Heart left ventricle (tissue), 16 donors: ENCODE measurements around the gene TSEN54. TPM values are rescaled to one million over a fixed set of nuclear protein-coding genes. Genes with fewer than 3 reads are reported as not detected.

ENCODE experiments used
- ATAC-seq, 4 donors: fragments of 200-7000 bp; cut with Tn5 transposase; one replicate each; pipeline ENCODE4 v1.9.1; 2020 to 2022; ENCODE audit warnings: moderate library complexity in 4 of 4, mild to moderate bottlenecking in 3 of 4, moderate number of reproducible peaks in 1 of 4
- DNase-seq, 5 donors: peaks; one replicate each; pipeline ENCODE4 v3.0.0-alpha.2; 2020
- H3K27ac ChIP-seq, 12 donors: fragments of 200-600 bp; sonication (generic) in 4 of 12; one replicate each; pipeline versions ENCODE4 v1.5.0 to v1.8.0; 2016 to 2022; ENCODE audit warnings: mild to moderate bottlenecking in 2 of 12
- H3K27me3 ChIP-seq, 9 donors: fragments of 200-600 bp; sonication (generic) in 2 of 9; one replicate each; pipeline versions ENCODE4 v1.5.1 to v1.8.0; 2016 to 2022; ENCODE audit warnings: mild to moderate bottlenecking in 3 of 9
- H3K36me3 ChIP-seq, 9 donors: fragments of 200-600 bp; sonication (generic) in 2 of 9; one replicate each; pipeline versions ENCODE4 v1.5.0 to v1.8.0; 2018 to 2022; ENCODE audit warnings: mild to moderate bottlenecking in 2 of 9
- H3K4me1 ChIP-seq, 12 donors: fragments of 200-600 bp; sonication (generic) in 4 of 12; one replicate each; pipeline versions ENCODE4 v1.5.0 to v1.8.0; 2016 to 2022; ENCODE audit warnings: mild to moderate bottlenecking in 3 of 12
- H3K4me3 ChIP-seq, 12 donors: fragments of 200-600 bp; sonication (generic) in 4 of 12; one replicate each; pipeline versions ENCODE4 v1.5.0 to v1.8.0; 2017 to 2022; ENCODE audit warnings: mild to moderate bottlenecking in 9 of 12, moderate library complexity in 4 of 12
- H3K9me3 ChIP-seq, 12 donors: fragments of 200-600 bp; sonication (generic) in 4 of 12; one replicate each; pipeline versions ENCODE4 v1.5.0 to v1.8.0; 2016 to 2022; ENCODE audit warnings: mild to moderate bottlenecking in 1 of 12
- POLR2A ChIP-seq, 2 donors: fragments of 450-650 bp; IDR thresholded peaks; one replicate each; pipeline ENCODE4 v1.6.1; 2017; ENCODE audit warnings: antibody characterized with exemption in 2 of 2, mild to moderate bottlenecking in 2 of 2, moderate library complexity in 2 of 2
- WGBS, 4 donors: extraction: QIAGEN DNeasy Blood & Tissue Kit in 2 of 4; methylation state at CpG; one replicate each; pipeline versions ENCODE4 v1.1.5 to v1.1.7; 2013 to 2018; 5-methylcytosine and 5-hydroxymethylcytosine counted together
- intact Hi-C, 10 donors: fragments of 100-400 bp; cut with DNase I; formaldehyde crosslinking; loops; one replicate each; pipeline versions ENCODE4 v1.11.1 to v1.14.2; 2022
- polyA plus RNA-seq, 2 donors: library from polyadenylated mRNA; stranded (reverse); fragments of 200-250 nt; gene quantifications; one replicate each; pipeline ENCODE4 v1.2.3, GENCODE V29; 2013
- total RNA-seq, 9 donors: library from RNA; depleted of rRNA in 2 of 9; stranded (reverse); fragments of >200 nt in 2 of 9; fragmentation: NEBNext Ultra II Directional in 3 of 9; extraction: Animal tissue kit (Norgen Biotek cat#: 25700) in 3 of 9; gene quantifications; one replicate each; pipeline versions ENCODE4 v1.1.0 to v1.2.4, GENCODE V29; 2016 to 2023
- TF ChIP-seq, protein P1 (sequence below), 12 donors: fragments of 200-600 bp; sonication (generic) in 4 of 12; IDR thresholded peaks; one replicate each; pipeline versions ENCODE4 v1.5.0 to v1.8.0; 2018 to 2022; ENCODE audit warnings: antibody characterized with exemption in 12 of 12, mild to moderate bottlenecking in 5 of 12
- donor health status: ischemic (EF 13 %, LVEDD 7.1; RV severe dilation, severe dysfunction).
- donor health status: healthy with polysubstance abuse.
- donor health status: DM: no; HTN: yes; CAD: no.
- donor health status: DM: no; HTN: no; CAD: no.
- donor health status: ischemic (EF 25% LVEDD 6.9; RV normal size, moderate dysfunction).
- donor health status: ischemic (EF 25% LVEDD 5.7; RV mildly dilated, moderate dysfunction).
- donor health status: healthy.
- donor health status: DM: yes; HTN: yes; CAD: no.
- donor health status: ischemic (EF 35%, LVEDD 5.7; RV mildly dilated, moderate dysfunction).
- donor health status: nonischemic (EF 11% LVEDD 7.7; RV severe dilation, severe dysfunction).
- donor health status: DM: yes; HTN: yes; CAD: no.
- donor health status: PGD.
- donor health status: ischemic (EF 29% LVEDD 5.4; RV normal size, mild dysfunction).
- donor health status: nonischemic (EF 23%, LVEDD 6.1; RV moderate dilation, normal function).

TSEN54 gene
- total and polyA plus RNA-seq, 11 donors = 4.0 to 12.4 (median 9.4) TPM

DNA sequence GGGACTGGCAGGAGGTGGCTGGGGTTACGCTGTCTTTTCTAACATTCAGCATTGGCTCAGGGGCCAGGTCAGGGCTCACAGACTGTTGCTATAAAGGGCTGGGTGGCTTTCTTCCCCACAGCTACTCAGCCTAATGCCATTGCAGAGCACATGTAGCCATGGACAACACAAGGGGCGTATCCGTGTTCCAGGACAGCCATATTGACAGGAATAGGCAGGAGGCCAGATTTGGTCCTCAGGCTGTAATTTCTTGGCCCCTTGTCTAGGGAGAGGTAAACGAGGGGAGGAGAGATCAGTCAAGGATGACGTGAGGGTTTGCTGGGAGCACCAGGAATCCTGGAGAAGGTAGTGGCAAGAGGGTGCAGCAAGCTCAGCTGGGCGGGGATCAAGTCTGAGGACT, 50.1 kb downstream of the TSEN54 start:
- ATAC-seq = no peak
- no peak for DNase-seq
- peaks cover 0 to 4% (median 0%) of the 10 kb centered on the region in 9 donors for H3K36me3 ChIP-seq
- intact Hi-C loops = no loop called here
- no peak overlapping the region for H3K4me3 ChIP-seq
- no peaks in the 10 kb centered on the region for H3K27me3 ChIP-seq
- no peak overlapping the region for H3K27ac ChIP-seq
- no peaks in the 10 kb centered on the region for H3K9me3 ChIP-seq
- peaks cover 0 to 10% (median 0%) of the 10 kb centered on the region in 12 donors for H3K4me1 ChIP-seq
- TF ChIP-seq, protein P1, sequence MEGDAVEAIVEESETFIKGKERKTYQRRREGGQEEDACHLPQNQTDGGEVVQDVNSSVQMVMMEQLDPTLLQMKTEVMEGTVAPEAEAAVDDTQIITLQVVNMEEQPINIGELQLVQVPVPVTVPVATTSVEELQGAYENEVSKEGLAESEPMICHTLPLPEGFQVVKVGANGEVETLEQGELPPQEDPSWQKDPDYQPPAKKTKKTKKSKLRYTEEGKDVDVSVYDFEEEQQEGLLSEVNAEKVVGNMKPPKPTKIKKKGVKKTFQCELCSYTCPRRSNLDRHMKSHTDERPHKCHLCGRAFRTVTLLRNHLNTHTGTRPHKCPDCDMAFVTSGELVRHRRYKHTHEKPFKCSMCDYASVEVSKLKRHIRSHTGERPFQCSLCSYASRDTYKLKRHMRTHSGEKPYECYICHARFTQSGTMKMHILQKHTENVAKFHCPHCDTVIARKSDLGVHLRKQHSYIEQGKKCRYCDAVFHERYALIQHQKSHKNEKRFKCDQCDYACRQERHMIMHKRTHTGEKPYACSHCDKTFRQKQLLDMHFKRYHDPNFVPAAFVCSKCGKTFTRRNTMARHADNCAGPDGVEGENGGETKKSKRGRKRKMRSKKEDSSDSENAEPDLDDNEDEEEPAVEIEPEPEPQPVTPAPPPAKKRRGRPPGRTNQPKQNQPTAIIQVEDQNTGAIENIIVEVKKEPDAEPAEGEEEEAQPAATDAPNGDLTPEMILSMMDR (IDR thresholded peaks at IDR 0.05) = no peak
- TF ChIP-seq POLR2A (IDR thresholded peaks at IDR 0.05) = no peak
- 71 to 91% (median 88%) methylated on average over 5 to 6 of the region's 6 CpGs for WGBS, 4 donors

DNA sequence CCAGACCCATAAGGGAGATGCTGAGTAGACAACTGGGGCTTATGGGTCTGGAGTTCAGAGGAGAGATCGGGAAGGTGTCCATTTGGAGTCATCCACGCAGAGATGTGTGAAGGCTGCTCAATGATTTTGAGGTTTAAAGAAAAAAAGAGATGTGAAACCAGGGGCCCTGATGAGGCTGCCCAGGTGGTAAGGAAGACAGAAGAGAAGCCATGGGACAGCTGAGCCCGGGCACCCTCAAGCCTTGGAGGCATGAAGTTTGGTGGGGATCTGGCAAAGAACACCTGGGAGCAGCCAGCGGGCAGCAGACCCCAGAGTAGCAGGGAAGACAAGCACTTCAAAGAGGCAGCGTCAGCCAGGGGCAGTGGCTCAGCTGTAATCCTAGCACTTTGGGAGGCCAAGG, 50.5 kb downstream of the TSEN54 start:
- H3K4me1 ChIP-seq = peaks cover 0 to 13% (median 0%) of the 10 kb centered on the region in 12 donors
- TF ChIP-seq, protein P1 (IDR thresholded peaks at IDR 0.05) = no peak
- no peak for TF ChIP-seq POLR2A (IDR thresholded peaks at IDR 0.05)
- no peak overlapping the region for H3K4me3 ChIP-seq
- no peaks in the 10 kb centered on the region for H3K27me3 ChIP-seq
- H3K9me3 ChIP-seq = no peaks in the 10 kb centered on the region
- DNase-seq = no peak
- H3K36me3 ChIP-seq = peaks cover 0 to 4% (median 0%) of the 10 kb centered on the region in 9 donors
- no peak overlapping the region for H3K27ac ChIP-seq
- intact Hi-C loops = no loop called here
- ATAC-seq = no peak
- WGBS, 4 donors = 92 to 96% (median 94%) methylated on average over 5 of the region's 5 CpGs

DNA sequence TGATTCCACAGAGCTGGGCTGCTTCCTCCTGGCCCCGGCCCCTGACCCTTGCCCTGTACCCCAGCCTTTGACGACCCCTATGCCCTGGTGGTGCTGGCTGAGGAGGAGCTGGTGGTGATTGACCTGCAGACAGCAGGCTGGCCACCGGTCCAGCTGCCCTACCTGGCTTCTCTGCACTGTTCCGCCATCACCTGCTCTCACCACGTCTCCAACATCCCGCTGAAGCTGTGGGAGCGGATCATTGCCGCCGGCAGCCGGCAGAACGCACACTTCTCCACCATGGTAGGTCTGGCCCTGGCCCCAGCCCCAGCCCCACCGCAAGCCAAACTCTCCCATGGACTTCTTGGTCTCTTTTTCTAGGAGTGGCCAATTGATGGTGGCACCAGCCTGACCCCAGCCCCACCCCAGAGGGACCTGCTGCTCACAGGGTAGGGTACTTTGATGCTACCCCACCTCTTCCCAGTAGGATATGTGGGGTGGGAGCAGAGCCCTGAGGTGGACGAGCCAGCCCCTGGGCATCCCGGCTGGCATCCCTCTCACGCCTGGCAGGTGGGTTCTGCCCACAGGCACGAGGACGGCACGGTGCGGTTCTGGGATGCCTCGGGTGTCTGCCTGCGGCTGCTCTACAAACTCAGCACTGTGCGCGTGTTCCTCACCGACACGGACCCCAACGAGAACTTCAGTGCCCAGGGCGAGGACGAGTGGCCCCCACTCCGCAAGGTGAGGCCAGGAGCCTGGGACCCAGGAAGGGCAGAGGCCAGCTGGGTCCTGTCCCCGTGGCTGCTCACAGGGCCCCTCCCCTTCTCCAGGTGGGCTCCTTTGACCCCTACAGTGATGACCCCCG, 52.3 kb downstream of the TSEN54 start:
- WGBS, 4 donors = 94 to 95% (median 94%) methylated on average over 24 to 31 of the region's 31 CpGs
- intact Hi-C loops = no loop called here
- H3K9me3 ChIP-seq = no peaks in the 10 kb centered on the region
- H3K36me3 ChIP-seq = peaks cover 0 to 4% (median 0%) of the 10 kb centered on the region in 9 donors
- H3K4me3 ChIP-seq = no peak overlapping the region
- peaks cover 0 to 13% (median 0%) of the 10 kb centered on the region in 12 donors for H3K4me1 ChIP-seq
- ATAC-seq (no peak), DNase-seq (no peak)
- H3K27ac ChIP-seq = no peak overlapping the region
- TF ChIP-seq, protein P1 (IDR thresholded peaks at IDR 0.05) = no peak
- TF ChIP-seq POLR2A (IDR thresholded peaks at IDR 0.05) = no peak
- H3K27me3 ChIP-seq = no peaks in the 10 kb centered on the region

DNA sequence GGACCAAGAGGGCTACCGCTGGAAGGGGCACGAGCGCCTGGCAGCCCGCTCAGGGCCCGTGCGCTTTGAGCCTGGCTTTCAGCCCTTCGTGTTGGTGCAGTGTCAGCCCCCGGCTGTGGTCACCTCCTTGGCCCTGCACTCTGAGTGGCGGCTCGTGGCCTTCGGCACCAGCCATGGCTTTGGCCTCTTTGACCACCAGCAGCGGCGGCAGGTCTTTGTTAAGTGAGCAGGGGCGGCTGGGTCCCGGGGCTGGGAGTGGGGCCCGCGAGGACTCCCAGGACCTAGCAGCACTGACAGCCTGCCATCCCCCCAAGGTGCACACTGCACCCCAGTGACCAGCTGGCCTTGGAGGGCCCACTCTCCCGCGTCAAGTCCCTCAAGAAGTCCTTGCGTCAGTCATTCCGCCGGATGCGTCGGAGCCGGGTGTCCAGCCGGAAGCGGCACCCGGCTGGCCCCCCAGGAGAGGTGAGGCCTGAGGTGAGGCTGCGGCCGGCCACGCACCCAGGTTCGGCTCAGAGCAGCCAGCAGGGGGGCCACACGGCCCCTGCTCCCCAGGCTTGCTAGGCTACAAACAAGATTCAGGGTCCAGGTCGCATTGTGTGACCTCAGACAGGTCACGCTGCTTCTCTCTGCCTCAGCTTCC, 53.8 kb downstream of the TSEN54 start:
- Histone ChIP-seq H3K27me3 (no peaks in the 10 kb centered on the region), H3K9me3 (no peaks in the 10 kb centered on the region), H3K27ac (peak overlapping the region in 1 of 12 donors; percentile 86), H3K4me3 (no peak overlapping the region), H3K36me3 (no peaks in the 10 kb centered on the region), H3K4me1 (peaks cover 0 to 13% (median 0%) of the 10 kb centered on the region in 12 donors)
- no peak for DNase-seq
- intact Hi-C loops = loop anchor here in 1 of 10 donors (5.0 kb wide), 1 partner anchor 148 kb away; no protein-coding TSS in a partner anchor
- ATAC-seq = no peak
- no peak for TF ChIP-seq POLR2A (IDR thresholded peaks at IDR 0.05)
- TF ChIP-seq, protein P1 (IDR thresholded peaks at IDR 0.05) = no peak
- 93 to 96% (median 95%) methylated on average over 23 to 35 of the region's 35 CpGs for WGBS, 4 donors
